ENCODE measurements around the gene ZNF641.
"Not testable (repeated sequence)": the region's sequence is repeated elsewhere in the genome, so short reads cannot be mapped to it uniquely, and the experiment has no call there.

The ZNF641 gene

DNA sequence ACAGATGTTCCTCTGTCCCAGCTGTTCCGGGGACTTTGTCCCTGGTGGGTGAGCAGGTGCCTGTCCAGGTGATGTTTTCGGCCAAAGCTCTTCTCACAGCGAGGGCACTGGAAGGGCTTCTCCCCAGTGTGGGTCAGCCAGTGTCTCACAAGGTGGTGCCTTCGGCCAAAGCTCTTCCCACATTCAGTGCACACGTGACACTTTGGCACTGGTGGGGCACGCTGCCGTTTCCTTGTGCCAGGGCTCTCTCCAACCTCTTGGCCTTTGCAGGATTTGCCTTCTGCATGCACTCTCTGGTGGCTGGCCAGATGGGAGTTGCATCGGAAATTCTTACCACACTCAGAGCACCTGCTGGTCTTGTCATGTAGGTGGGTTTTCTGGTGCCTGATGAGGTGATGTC is 7.7 kb downstream of the ZNF641 start:
- no peaks in the 10 kb centered on the region for H3K27me3 ChIP-seq (ENCODE audit: insufficient read depth, low read depth, severe bottlenecking)
- no peak for DNase-seq
- no peak overlapping the region for H3K4me3 ChIP-seq (ENCODE audit: low read depth, low read length)
- TF ChIP-seq, protein P1, sequence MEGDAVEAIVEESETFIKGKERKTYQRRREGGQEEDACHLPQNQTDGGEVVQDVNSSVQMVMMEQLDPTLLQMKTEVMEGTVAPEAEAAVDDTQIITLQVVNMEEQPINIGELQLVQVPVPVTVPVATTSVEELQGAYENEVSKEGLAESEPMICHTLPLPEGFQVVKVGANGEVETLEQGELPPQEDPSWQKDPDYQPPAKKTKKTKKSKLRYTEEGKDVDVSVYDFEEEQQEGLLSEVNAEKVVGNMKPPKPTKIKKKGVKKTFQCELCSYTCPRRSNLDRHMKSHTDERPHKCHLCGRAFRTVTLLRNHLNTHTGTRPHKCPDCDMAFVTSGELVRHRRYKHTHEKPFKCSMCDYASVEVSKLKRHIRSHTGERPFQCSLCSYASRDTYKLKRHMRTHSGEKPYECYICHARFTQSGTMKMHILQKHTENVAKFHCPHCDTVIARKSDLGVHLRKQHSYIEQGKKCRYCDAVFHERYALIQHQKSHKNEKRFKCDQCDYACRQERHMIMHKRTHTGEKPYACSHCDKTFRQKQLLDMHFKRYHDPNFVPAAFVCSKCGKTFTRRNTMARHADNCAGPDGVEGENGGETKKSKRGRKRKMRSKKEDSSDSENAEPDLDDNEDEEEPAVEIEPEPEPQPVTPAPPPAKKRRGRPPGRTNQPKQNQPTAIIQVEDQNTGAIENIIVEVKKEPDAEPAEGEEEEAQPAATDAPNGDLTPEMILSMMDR (IDR thresholded peaks at IDR 0.05; ENCODE audit: low read depth, low read length): no peak
- no peaks in the 10 kb centered on the region for H3K9me3 ChIP-seq (ENCODE audit: severe bottlenecking)
- no peak overlapping the region for H3K27ac ChIP-seq
- peaks cover 7% of the 10 kb centered on the region for H3K36me3 ChIP-seq

DNA sequence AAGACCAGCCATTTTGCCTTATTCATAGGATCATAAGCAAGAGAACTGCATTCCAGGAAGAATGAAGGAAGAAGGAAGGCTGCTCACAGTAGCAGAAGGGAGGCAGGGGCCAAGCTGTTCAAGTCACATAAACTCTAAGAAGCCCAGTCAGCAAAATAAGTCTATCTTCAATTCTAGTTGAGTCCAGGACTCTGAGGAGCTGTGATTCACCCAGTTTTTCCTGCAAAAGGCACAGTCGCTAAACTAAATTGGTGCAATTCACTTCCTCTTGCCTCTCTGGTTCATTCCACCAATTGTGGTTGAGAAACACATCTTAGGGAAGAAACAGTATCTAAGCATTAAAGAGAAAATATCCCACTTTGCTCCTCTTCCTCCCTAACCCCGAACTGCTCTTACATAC is 9.8 kb downstream of the ZNF641 start:
- TF ChIP-seq, protein P1 (IDR thresholded peaks at IDR 0.05; ENCODE audit: low read depth, low read length): no peak
- Histone ChIP-seq H3K4me3 (ENCODE audit: low read depth, low read length) (no peak overlapping the region), H3K9me3 (ENCODE audit: severe bottlenecking) (no peaks in the 10 kb centered on the region), H3K27me3 (ENCODE audit: insufficient read depth, low read depth, severe bottlenecking) (no peaks in the 10 kb centered on the region), H3K27ac (no peak overlapping the region), H3K36me3 (peaks cover 3% of the 10 kb centered on the region)
- no peak for DNase-seq

DNA sequence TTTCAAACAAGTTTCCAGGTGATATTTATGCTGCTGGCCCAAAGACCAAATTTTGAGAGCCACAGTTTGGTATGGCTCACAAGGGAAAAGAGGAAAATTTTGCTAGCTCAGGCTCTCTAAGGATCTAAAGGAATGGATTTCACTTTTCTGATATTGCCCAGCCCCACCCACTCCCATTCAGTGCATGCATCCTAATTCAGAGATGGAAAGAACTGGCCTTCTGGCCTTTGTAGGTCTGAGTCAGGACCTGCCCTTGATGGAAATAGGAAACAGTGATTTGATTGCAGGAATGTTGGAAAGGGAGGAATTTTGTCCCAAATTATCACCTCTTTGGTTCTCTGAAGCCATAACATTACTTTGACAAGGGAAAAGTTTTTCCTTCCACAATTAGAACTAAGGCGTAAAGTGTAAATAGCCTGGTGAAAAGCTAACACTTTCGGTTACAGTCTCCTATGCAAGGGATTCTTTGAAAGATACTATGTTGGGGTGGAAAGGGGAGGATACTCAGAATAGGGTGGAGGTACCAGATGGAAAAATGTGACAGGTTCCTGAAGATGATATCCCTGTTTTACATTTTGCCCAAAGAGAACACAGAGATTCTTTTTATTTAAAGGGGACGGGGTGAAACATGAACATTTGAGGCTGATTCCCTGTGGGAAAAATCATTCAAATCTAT is 11.1 kb downstream of the ZNF641 start:
- peaks cover 3% of the 10 kb centered on the region for H3K36me3 ChIP-seq
- TF ChIP-seq, protein P1 (IDR thresholded peaks at IDR 0.05; ENCODE audit: low read depth, low read length): no peak
- DNase-seq: no peak

DNA sequence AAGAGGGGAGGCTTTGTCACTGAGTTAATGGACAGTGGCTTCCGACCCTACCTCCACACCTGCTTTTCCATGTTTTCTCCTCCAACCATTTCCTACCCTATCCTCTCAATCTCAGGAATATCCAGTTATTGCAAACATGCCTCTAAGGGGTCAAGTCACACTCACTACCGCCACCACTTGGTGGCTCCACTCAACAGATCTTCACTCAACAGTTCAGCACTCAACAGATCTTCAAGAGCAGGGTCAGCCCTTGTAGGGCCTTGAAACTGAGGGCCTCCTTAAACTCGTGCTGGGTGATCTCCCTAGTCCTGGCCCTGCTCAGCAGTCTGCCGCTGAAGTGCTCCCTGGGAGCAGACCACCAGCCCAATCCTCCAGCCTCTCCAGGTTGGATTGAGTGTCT is 14.2 kb downstream of the ZNF641 start:
- Histone ChIP-seq H3K27ac (no peak overlapping the region), H3K9me3 (ENCODE audit: severe bottlenecking) (no peaks in the 10 kb centered on the region), H3K27me3 (ENCODE audit: insufficient read depth, low read depth, severe bottlenecking) (no peaks in the 10 kb centered on the region), H3K36me3 (no peaks in the 10 kb centered on the region), H3K4me3 (ENCODE audit: low read depth, low read length) (no peak overlapping the region)
- TF ChIP-seq, protein P1 (IDR thresholded peaks at IDR 0.05; ENCODE audit: low read depth, low read length): peak; percentile 38; the same call in 1 of the 2 replicates
- no peak for DNase-seq

More for the DNA sequence above, 11.1 kb downstream of the ZNF641 start:
- no peak overlapping the region for H3K27ac ChIP-seq
- no peak overlapping the region for H3K4me3 ChIP-seq (ENCODE audit: low read depth, low read length)
- H3K27me3 ChIP-seq (ENCODE audit: insufficient read depth, low read depth, severe bottlenecking): no peaks in the 10 kb centered on the region
- no peaks in the 10 kb centered on the region for H3K9me3 ChIP-seq (ENCODE audit: severe bottlenecking)

DNA sequence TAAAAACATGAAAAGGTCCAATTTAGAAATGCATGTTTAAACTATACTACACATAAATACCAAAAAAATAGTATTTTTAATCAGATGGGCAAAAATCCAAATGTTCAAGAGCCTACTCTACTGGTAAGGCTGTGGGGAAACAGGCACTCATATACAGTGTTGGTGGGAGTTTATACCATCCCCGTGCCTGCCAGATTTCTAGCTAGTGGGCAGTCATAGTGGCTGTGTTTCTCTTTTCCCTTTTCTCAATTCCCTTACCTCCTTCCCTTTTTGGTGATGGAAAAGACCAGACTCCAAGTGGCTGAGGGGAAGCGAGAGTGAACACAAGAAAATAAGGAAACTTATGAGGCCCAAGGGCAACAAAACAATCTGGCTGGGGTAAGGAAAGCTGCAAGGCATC is 14.7 kb downstream of the ZNF641 start:
- H3K27ac ChIP-seq: no peak overlapping the region
- no peaks in the 10 kb centered on the region for H3K9me3 ChIP-seq (ENCODE audit: severe bottlenecking)
- H3K4me3 ChIP-seq (ENCODE audit: low read depth, low read length): no peak overlapping the region
- H3K36me3 ChIP-seq: no peaks in the 10 kb centered on the region
- DNase-seq: no peak
- TF ChIP-seq, protein P1 (IDR thresholded peaks at IDR 0.05; ENCODE audit: low read depth, low read length): no peak
- no peaks in the 10 kb centered on the region for H3K27me3 ChIP-seq (ENCODE audit: insufficient read depth, low read depth, severe bottlenecking)

DNA sequence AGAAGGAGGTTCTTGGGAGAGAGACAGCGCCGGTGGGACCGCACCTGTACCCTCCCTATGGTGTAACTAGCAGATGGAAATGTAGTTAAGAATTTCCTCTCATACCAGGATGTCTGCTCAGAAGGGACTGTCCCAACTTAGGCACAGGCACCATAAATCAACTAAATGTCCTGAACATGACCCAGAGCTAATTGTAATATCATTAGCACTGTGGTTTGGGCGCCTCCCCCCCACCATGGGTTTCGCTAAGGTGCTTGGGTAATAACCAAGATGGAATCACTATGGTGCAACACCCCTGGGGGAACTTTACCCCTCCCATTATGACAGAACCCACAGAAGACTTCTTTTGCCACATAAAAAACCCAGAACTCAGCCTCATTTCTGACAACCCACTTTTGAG is 15.9 kb downstream of the ZNF641 start:
- TF ChIP-seq, protein P1 (IDR thresholded peaks at IDR 0.05; ENCODE audit: low read depth, low read length): no peak
- peaks cover 2% of the 10 kb centered on the region for H3K27me3 ChIP-seq (ENCODE audit: insufficient read depth, low read depth, severe bottlenecking)
- H3K9me3 ChIP-seq (ENCODE audit: severe bottlenecking): no peaks in the 10 kb centered on the region
- no peak overlapping the region for H3K4me3 ChIP-seq (ENCODE audit: low read depth, low read length)
- no peak overlapping the region for H3K27ac ChIP-seq
- DNase-seq: no peak
- H3K36me3 ChIP-seq: no peaks in the 10 kb centered on the region

DNA sequence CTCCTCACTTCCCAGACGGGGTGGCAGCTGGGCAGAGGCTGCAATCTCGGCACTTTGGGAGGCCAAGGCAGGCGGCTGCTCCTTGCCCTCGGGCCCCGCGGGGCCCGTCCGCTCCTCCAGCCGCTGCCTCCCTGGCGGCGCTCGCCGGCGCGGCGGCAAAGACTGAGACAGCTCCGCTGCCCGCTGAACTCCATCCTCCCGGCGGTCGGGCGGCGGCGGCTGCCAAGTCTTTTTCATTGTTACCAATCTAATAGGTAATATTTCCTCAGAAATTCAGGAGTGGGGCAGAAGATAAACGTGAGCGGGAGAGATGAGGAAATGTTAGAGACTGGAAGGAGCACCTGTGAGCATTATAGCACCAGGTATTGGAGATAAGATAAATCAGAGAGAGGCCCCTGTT is 17.0 kb downstream of the ZNF641 start:
- H3K27me3 ChIP-seq (ENCODE audit: insufficient read depth, low read depth, severe bottlenecking); H3K9me3 ChIP-seq (ENCODE audit: severe bottlenecking); H3K27ac ChIP-seq; H3K4me3 ChIP-seq (ENCODE audit: low read depth, low read length); H3K36me3 ChIP-seq; DNase-seq: not testable (repeated sequence)
